PC-3 (cell line): ENCODE measurements around the gene NFAM1. TPM values are rescaled to one million over a fixed set of nuclear protein-coding genes. Genes with fewer than 3 reads are reported as not detected.

ENCODE experiments used
- ATAC-seq: fragments of 200-7000 bp; cut with Tn5 transposase; 2 replicates; pipeline ENCODE4 v1.9.1; 2020; ENCODE audit warnings: mild to moderate bottlenecking, moderate library complexity
- BruUV-seq: library from RNA; stranded (reverse); fragments of 400-500 nt; replicated peaks from 2 replicates; lab custom pipeline; 2021; lab: Mats Ljungman, UMichigan
- CTCF ChIA-PET: fragments of 300-600 bp; sonication (Branson Sonifier 250); formaldehyde crosslinking; loops from one replicate; lab custom pipeline; 2022; ENCODE audit warnings: antibody characterized with exemption; lab: Charles Lee
- POLR2A ChIA-PET: fragments of 300-600 bp; sonication (Branson Sonifier 250); formaldehyde crosslinking; loops from one replicate; lab custom pipeline; 2022; ENCODE audit warnings: antibody characterized with exemption; ENCODE audit not compliant: unreplicated experiment; lab: Charles Lee
- DNase-seq: peaks from one replicate; pipeline ENCODE4 v3.0.0-alpha.2; 2015
- H2AFZ ChIP-seq: fragments of 300-600 bp; sonication (generic); 2 replicates; pipeline ENCODE4 v1.6.0; 2016; ENCODE audit warnings: antibody characterized with exemption, low read length
- H3F3A ChIP-seq: fragments of 300-600 bp; sonication (generic); one replicate; pipeline ENCODE4 v1.6.0; 2017; ENCODE audit warnings: antibody characterized with exemption, low read length, control low read depth, mild to moderate bottlenecking; ENCODE audit not compliant: unreplicated experiment
- H3K27ac ChIP-seq: fragments of 300-600 bp; sonication (generic); 2 replicates; pipeline ENCODE4 v1.5.1; 2016; ENCODE audit warnings: mild to moderate bottlenecking, low read length
- H3K27me3 ChIP-seq: fragments of 300-600 bp; sonication (generic); 2 replicates; pipeline ENCODE4 v1.6.1; 2016; ENCODE audit warnings: low read length, mixed read lengths
- H3K36me3 ChIP-seq: fragments of 300-600 bp; sonication (generic); 2 replicates; pipeline ENCODE4 v1.6.1; 2016; ENCODE audit warnings: low read depth, mixed run types, low read length, mixed read lengths
- H3K4me1 ChIP-seq: fragments of 300-600 bp; sonication (generic); 2 replicates; pipeline ENCODE4 v1.5.1; 2016; ENCODE audit warnings: low read length; ENCODE audit not compliant: insufficient read depth
- H3K4me2 ChIP-seq: fragments of 300-600 bp; sonication (generic); 2 replicates; pipeline ENCODE4 v1.6.0; 2016; ENCODE audit warnings: low read length
- H3K4me3 ChIP-seq: fragments of 300-600 bp; sonication (generic); 2 replicates; pipeline ENCODE4 v1.5.1; 2016; ENCODE audit warnings: mild to moderate bottlenecking, low read length, mixed read lengths
- H3K79me2 ChIP-seq: fragments of 300-600 bp; sonication (generic); 2 replicates; pipeline ENCODE4 v1.6.1; 2017; ENCODE audit warnings: low read length, mixed read lengths
- H3K9ac ChIP-seq: fragments of 300-600 bp; sonication (generic); 2 replicates; pipeline ENCODE4 v1.6.0; 2016; ENCODE audit warnings: mild to moderate bottlenecking, low read length
- H3K9me2 ChIP-seq: fragments of 300-600 bp; sonication (generic); replicated peaks from 2 replicates; pipeline ENCODE4 v1.6.1; 2016; ENCODE audit warnings: mixed run types, low read length, mixed read lengths
- H3K9me3 ChIP-seq: fragments of 300-600 bp; sonication (generic); 2 replicates; pipeline ENCODE4 v1.6.1; 2016; ENCODE audit warnings: low read length, mixed read lengths
- H4K20me1 ChIP-seq: fragments of 300-600 bp; sonication (generic); 2 replicates; pipeline ENCODE4 v1.6.1; 2016; ENCODE audit warnings: low read length, mixed read lengths
- CTCF ChIP-seq: fragments of 300-600 bp; sonication (generic); conservative IDR thresholded peaks from 2 replicates; pipeline ENCODE4 v1.5.1; 2017; ENCODE audit warnings: antibody characterized with exemption, low read depth, mild to moderate bottlenecking, low read length
- EZH2 ChIP-seq: fragments of 300-600 bp; sonication (generic); IDR thresholded peaks from one replicate; pipeline ENCODE4 v1.6.1; 2017; ENCODE audit warnings: antibody characterized with exemption, mild to moderate bottlenecking, low read length; ENCODE audit not compliant: unreplicated experiment
- EZH2phosphoT487 ChIP-seq: fragments of 300-600 bp; sonication (generic); IDR thresholded peaks from 2 replicates; pipeline ENCODE4 v1.6.1; 2018; ENCODE audit warnings: mild to moderate bottlenecking, antibody characterized with exemption, low read length, borderline replicate concordance
- intact Hi-C: fragments of 100-400 bp; cut with micrococcal nuclease; formaldehyde crosslinking; loops from 2 replicates; pipeline ENCODE4 v1.9.0; 2023
- total RNA-seq: library from RNA; depleted of rRNA; stranded (reverse); fragments of >200 nt; gene quantifications from 2 replicates; pipeline ENCODE4 v1.2.3, GENCODE V29; 2014

Gene NFAM1
- total RNA-seq, 1 experiment from 2014 or later: 0.11 TPM

- H3K9ac ChIP-seq: no peak overlapping the region
- no peaks in the 10 kb centered on the region for H3F3A ChIP-seq
- no peak overlapping the region for H2AFZ ChIP-seq
- POLR2A ChIA-PET: no interaction called here
- BruUV-seq: no TSS peak
- intact Hi-C loops: no loop called here
- no peaks in the 10 kb centered on the region for H3K79me2 ChIP-seq
- H3K36me3 ChIP-seq: no peaks in the 10 kb centered on the region
- H3K4me1 ChIP-seq: no peaks in the 10 kb centered on the region
- TF ChIP-seq CTCF: no peak
- TF ChIP-seq EZH2phosphoT487: no peak
- TF ChIP-seq EZH2: no peak
- no peaks in the 10 kb centered on the region for H3K9me2 ChIP-seq
- H3K9me3 ChIP-seq: no peaks in the 10 kb centered on the region
- no peaks in the 10 kb centered on the region for H4K20me1 ChIP-seq
- H3K27me3 ChIP-seq: no peaks in the 10 kb centered on the region
- no peak overlapping the region for H3K27ac ChIP-seq
- ATAC-seq (peak; percentile 64), DNase-seq (peak; percentile 40)
- CTCF ChIA-PET: no interaction called here
- no peak overlapping the region for H3K4me3 ChIP-seq
- no peak overlapping the region for H3K4me2 ChIP-seq
Measured at GRCh38 chr22:42357634-42358296, 74.4 kb downstream of the NFAM1 start.

GRCh38 chr22:42357221-42357620, 75.0 kb downstream of the NFAM1 start:
- Histone ChIP-seq H3K36me3 (no peaks in the 10 kb centered on the region), H3K27me3 (no peaks in the 10 kb centered on the region), H3K9me2 (no peaks in the 10 kb centered on the region), H3K4me2 (no peak overlapping the region), H3K27ac (no peak overlapping the region), H2AFZ (no peak overlapping the region), H3K79me2 (no peaks in the 10 kb centered on the region), H3K9ac (no peak overlapping the region), H3F3A (no peaks in the 10 kb centered on the region), H3K4me3 (no peak overlapping the region), H4K20me1 (no peaks in the 10 kb centered on the region), H3K9me3 (no peaks in the 10 kb centered on the region), H3K4me1 (no peaks in the 10 kb centered on the region)
- peak; percentile 49 for ATAC-seq
- intact Hi-C loops: no loop called here
- peak; percentile 35 for DNase-seq
- TF ChIP-seq CTCF: no peak
- no peak for TF ChIP-seq EZH2phosphoT487
- TF ChIP-seq EZH2: no peak
- ChIA-PET POLR2A (no interaction called here), CTCF (no interaction called here)
- no TSS peak for BruUV-seq

- ATAC-seq (no peak), DNase-seq (no peak)
- H3K79me2 ChIP-seq: no peaks in the 10 kb centered on the region
- H3K9me2 ChIP-seq: no peaks in the 10 kb centered on the region
- POLR2A ChIA-PET: no interaction called here
- no peak overlapping the region for H3K4me3 ChIP-seq
- no peak overlapping the region for H3K4me2 ChIP-seq
- no TSS peak for BruUV-seq
- TF ChIP-seq EZH2phosphoT487 (no peak), EZH2 (no peak), CTCF (no peak)
- H3K36me3 ChIP-seq: no peaks in the 10 kb centered on the region
- H2AFZ ChIP-seq: no peak overlapping the region
- CTCF ChIA-PET: no interaction called here
- no peak overlapping the region for H3K9ac ChIP-seq
- H3K4me1 ChIP-seq: no peaks in the 10 kb centered on the region
- H3K9me3 ChIP-seq: no peaks in the 10 kb centered on the region
- no peak overlapping the region for H3K27ac ChIP-seq
- no peaks in the 10 kb centered on the region for H3K27me3 ChIP-seq
- intact Hi-C loops: no loop called here
- no peaks in the 10 kb centered on the region for H4K20me1 ChIP-seq
- no peaks in the 10 kb centered on the region for H3F3A ChIP-seq
Measured at GRCh38 chr22:42356533-42356932, 75.7 kb downstream of the NFAM1 start.
